ENCODE results near the gene NTRK3.

GRCh38 chr15:87917480-87917879, 339.1 kb downstream of the NTRK3 start:
- TF ChIP-seq CTCF (IDR thresholded peaks at IDR 0.05; ENCODE audit: borderline replicate concordance, extremely low read depth, low read length, poor library complexity, severe bottlenecking) (no peak), EZH2 (IDR thresholded peaks at IDR 0.05; ENCODE audit: borderline replicate concordance, low read depth, low read length, severe bottlenecking) (no peak)
